GM23248 (cell line): ENCODE measurements around the gene NBEA. TPM values are rescaled to one million over a fixed set of nuclear protein-coding genes. Genes with fewer than 3 reads are reported as not detected.

Experiments used
- DNase-seq: peaks from one replicate; pipeline ENCODE4 v3.0.0-alpha.2; 2015
- H2AFZ ChIP-seq: fragments of 200-600 bp; sonication (generic); 2 replicates; pipeline ENCODE4 v1.6.1; 2016; ENCODE audit warnings: antibody characterized with exemption
- H3F3A ChIP-seq: fragments of 200-600 bp; sonication (generic); 2 replicates; pipeline ENCODE4 v1.6.1; 2016; ENCODE audit warnings: mild to moderate bottlenecking, antibody characterized with exemption, mixed run types; ENCODE audit not compliant: insufficient read depth
- H3K27ac ChIP-seq: fragments of 200-600 bp; sonication (generic); 2 replicates; pipeline ENCODE4 v1.5.1; 2016; ENCODE audit warnings: mild to moderate bottlenecking
- H3K27me3 ChIP-seq: fragments of 200-600 bp; sonication (generic); replicated peaks from 2 replicates; pipeline ENCODE4 v1.6.1; 2016; ENCODE audit warnings: mild to moderate bottlenecking; ENCODE audit not compliant: insufficient read depth
- H3K36me3 ChIP-seq: fragments of 200-600 bp; sonication (generic); 2 replicates; pipeline ENCODE4 v1.6.1; 2016; ENCODE audit warnings: low read depth, mild to moderate bottlenecking
- H3K4me1 ChIP-seq: fragments of 200-600 bp; sonication (generic); 2 replicates; pipeline ENCODE4 v1.6.1; 2016; ENCODE audit warnings: mild to moderate bottlenecking; ENCODE audit not compliant: insufficient read depth
- H3K4me2 ChIP-seq: fragments of 200-600 bp; sonication (generic); one replicate; pipeline ENCODE4 v1.6.1; 2016; ENCODE audit warnings: mild to moderate bottlenecking; ENCODE audit not compliant: unreplicated experiment
- H3K4me3 ChIP-seq: fragments of 200-600 bp; sonication (generic); 2 replicates; pipeline ENCODE4 v1.5.1; 2016; ENCODE audit warnings: mild to moderate bottlenecking
- H3K79me2 ChIP-seq: fragments of 200-600 bp; sonication (generic); 2 replicates; pipeline ENCODE4 v1.6.1; 2016; ENCODE audit warnings: mild to moderate bottlenecking; ENCODE audit not compliant: insufficient read depth
- H3K9ac ChIP-seq: fragments of 200-600 bp; sonication (generic); 2 replicates; pipeline ENCODE4 v1.6.1; 2016; ENCODE audit warnings: mild to moderate bottlenecking
- H3K9me2 ChIP-seq: fragments of 200-600 bp; sonication (generic); 2 replicates; pipeline ENCODE4 v1.6.1; 2016; ENCODE audit warnings: mixed run types, mild to moderate bottlenecking, moderate library complexity; ENCODE audit not compliant: insufficient read depth
- H3K9me3 ChIP-seq: fragments of 200-600 bp; sonication (generic); one replicate; pipeline ENCODE4 v1.6.1; 2017; ENCODE audit warnings: low read depth
- H4K20me1 ChIP-seq: fragments of 200-600 bp; sonication (generic); 2 replicates; pipeline ENCODE4 v1.6.0; 2016; ENCODE audit not compliant: insufficient read depth
- EZH2 ChIP-seq: fragments of 200-600 bp; sonication (generic); IDR thresholded peaks from 2 replicates; pipeline ENCODE4 v1.6.1; 2018; ENCODE audit warnings: antibody characterized with exemption, mild to moderate bottlenecking; ENCODE audit not compliant: insufficient read depth, poor library complexity, severe bottlenecking
- EZH2phosphoT487 ChIP-seq: fragments of 200-600 bp; sonication (generic); IDR thresholded peaks from 2 replicates; pipeline ENCODE4 v1.6.1; 2018; ENCODE audit warnings: antibody characterized with exemption, moderate library complexity, mild to moderate bottlenecking, low read depth; ENCODE audit not compliant: insufficient read depth
- WGBS, 2 experiments: methylation state at CpG; one replicate each; pipeline ENCODE4 v1.1.6; 2015 to 2017; ENCODE audit warnings: low lambda C conversion rate in 2 of 2, low coverage in 1 of 2; ENCODE audit errors: missing lambda C conversion rate in 2 of 2; 5-methylcytosine and 5-hydroxymethylcytosine counted together
- in situ Hi-C: fragments of 300-500 bp; cut with MboI; formaldehyde crosslinking; loops from 2 replicates; pipeline ENCODE4 v1.15.0; 2020
- polyA plus RNA-seq: library from polyadenylated mRNA; unstranded; fragments of >200 nt; fragmentation: Nextera tagmentation; extraction: Ambion mirVana; gene quantifications from 2 replicates; pipeline ENCODE4 v1.2.1, GENCODE V29; 2016
- total RNA-seq: library from RNA; depleted of rRNA; stranded (reverse); fragments of >200 nt; shearing (Covaris generic); gene quantifications from 2 replicates; pipeline ENCODE4 v1.2.3, GENCODE V29; 2014

The NBEA gene
- total and polyA plus RNA-seq, 2 experiments from 2014 or later: 1.9 to 3.7 TPM

GRCh38 chr13:35354882-35355281 lies 412.8 kb downstream of the NBEA start:
- H2AFZ ChIP-seq: no peak overlapping the region
- no peak overlapping the region for H3K4me2 ChIP-seq
- no peaks in the 10 kb centered on the region for H4K20me1 ChIP-seq
- no peak for DNase-seq
- no peaks in the 10 kb centered on the region for H3K4me1 ChIP-seq
- H3K9ac ChIP-seq: no peak overlapping the region
- H3K9me3 ChIP-seq: no peaks in the 10 kb centered on the region
- no peaks in the 10 kb centered on the region for H3K79me2 ChIP-seq
- 56 to 58% methylated on average over 1 of the region's 1 CpG for WGBS, 2 experiments
- H3K27ac ChIP-seq: no peak overlapping the region
- H3K27me3 ChIP-seq: no peaks in the 10 kb centered on the region
- no peaks in the 10 kb centered on the region for H3F3A ChIP-seq
- H3K4me3 ChIP-seq: no peak overlapping the region
- in situ Hi-C loops: no loop called here
- TF ChIP-seq EZH2 (no peak), EZH2phosphoT487 (no peak)
- H3K36me3 ChIP-seq: no peaks in the 10 kb centered on the region
- no peaks in the 10 kb centered on the region for H3K9me2 ChIP-seq

GRCh38 chr13:35356572-35356971 lies 414.5 kb downstream of the NBEA start:
- Histone ChIP-seq H3K9me3 (no peaks in the 10 kb centered on the region), H3K27ac (no peak overlapping the region), H3K79me2 (no peaks in the 10 kb centered on the region), H3K4me2 (no peak overlapping the region), H2AFZ (no peak overlapping the region), H3K4me3 (no peak overlapping the region), H3K27me3 (no peaks in the 10 kb centered on the region), H3K9me2 (no peaks in the 10 kb centered on the region), H3F3A (no peaks in the 10 kb centered on the region), H3K4me1 (no peaks in the 10 kb centered on the region), H3K9ac (no peak overlapping the region), H3K36me3 (no peaks in the 10 kb centered on the region), H4K20me1 (no peaks in the 10 kb centered on the region)
- TF ChIP-seq EZH2phosphoT487 (no peak), EZH2 (no peak)
- in situ Hi-C loops: no loop called here
- 63% methylated on average over 2 of the region's 2 CpGs for WGBS, 2 experiments
- DNase-seq: no peak

GRCh38 chr13:35365883-35366282 lies 423.8 kb downstream of the NBEA start:
- no peak overlapping the region for H3K4me3 ChIP-seq
- TF ChIP-seq EZH2 (no peak), EZH2phosphoT487 (no peak)
- peaks cover 3% of the 10 kb centered on the region for H3K9me3 ChIP-seq
- no peaks in the 10 kb centered on the region for H3K79me2 ChIP-seq
- DNase-seq: no peak
- no peak overlapping the region for H3K27ac ChIP-seq
- no peaks in the 10 kb centered on the region for H3K36me3 ChIP-seq
- no peaks in the 10 kb centered on the region for H4K20me1 ChIP-seq
- no peaks in the 10 kb centered on the region for H3K27me3 ChIP-seq
- H3K4me1 ChIP-seq: no peaks in the 10 kb centered on the region
- no peak overlapping the region for H2AFZ ChIP-seq
- H3K9ac ChIP-seq: no peak overlapping the region
- H3K4me2 ChIP-seq: no peak overlapping the region
- 43 to 48% methylated on average over 1 of the region's 1 CpG for WGBS, 2 experiments
- in situ Hi-C loops: no loop called here
- H3K9me2 ChIP-seq: no peaks in the 10 kb centered on the region
- no peaks in the 10 kb centered on the region for H3F3A ChIP-seq

GRCh38 chr13:35367586-35367985 lies 425.5 kb downstream of the NBEA start:
- Histone ChIP-seq H2AFZ (no peak overlapping the region), H3K4me3 (no peak overlapping the region), H3K27ac (no peak overlapping the region), H3K79me2 (no peaks in the 10 kb centered on the region), H3F3A (no peaks in the 10 kb centered on the region), H3K9me2 (no peaks in the 10 kb centered on the region), H4K20me1 (no peaks in the 10 kb centered on the region), H3K4me2 (no peak overlapping the region), H3K4me1 (no peaks in the 10 kb centered on the region), H3K9me3 (peaks cover 9% of the 10 kb centered on the region), H3K36me3 (no peaks in the 10 kb centered on the region), H3K9ac (no peak overlapping the region), H3K27me3 (no peaks in the 10 kb centered on the region)
- WGBS, 2 experiments: 69 to 76% methylated on average over 2 of the region's 2 CpGs
- in situ Hi-C loops: no loop called here
- DNase-seq: no peak
- TF ChIP-seq EZH2phosphoT487 (no peak), EZH2 (no peak)

- no peaks in the 10 kb centered on the region for H3K27me3 ChIP-seq
- in situ Hi-C loops: no loop called here
- H3K79me2 ChIP-seq: no peaks in the 10 kb centered on the region
- no peaks in the 10 kb centered on the region for H3F3A ChIP-seq
- H4K20me1 ChIP-seq: 0 out of 2 replicates have a peak, but pooled peaks cover 3% of the 10 kb centered on the region
- no peak overlapping the region for H3K27ac ChIP-seq
- no peak overlapping the region for H3K4me2 ChIP-seq
- H3K9me2 ChIP-seq: no peaks in the 10 kb centered on the region
- peak; percentile 26 for DNase-seq
- H3K4me1 ChIP-seq: no peaks in the 10 kb centered on the region
- 0 out of 2 replicates have a peak overlapping the region, but pooled peaks have one; percentile 5 for H2AFZ ChIP-seq
- H3K9ac ChIP-seq: no peak overlapping the region
- no peak for TF ChIP-seq EZH2
- TF ChIP-seq EZH2phosphoT487: no peak
- no peaks in the 10 kb centered on the region for H3K9me3 ChIP-seq
- H3K4me3 ChIP-seq: no peak overlapping the region
- H3K36me3 ChIP-seq: no peaks in the 10 kb centered on the region
Measured at GRCh38 chr13:35378939-35379338, 436.9 kb downstream of the NBEA start.
